ENCODE measurements around the gene VAMP2.
A peak's percentile ranks its signal among the peaks of the same experiment; 100 is the strongest.

VAMP2 gene

DNA sequence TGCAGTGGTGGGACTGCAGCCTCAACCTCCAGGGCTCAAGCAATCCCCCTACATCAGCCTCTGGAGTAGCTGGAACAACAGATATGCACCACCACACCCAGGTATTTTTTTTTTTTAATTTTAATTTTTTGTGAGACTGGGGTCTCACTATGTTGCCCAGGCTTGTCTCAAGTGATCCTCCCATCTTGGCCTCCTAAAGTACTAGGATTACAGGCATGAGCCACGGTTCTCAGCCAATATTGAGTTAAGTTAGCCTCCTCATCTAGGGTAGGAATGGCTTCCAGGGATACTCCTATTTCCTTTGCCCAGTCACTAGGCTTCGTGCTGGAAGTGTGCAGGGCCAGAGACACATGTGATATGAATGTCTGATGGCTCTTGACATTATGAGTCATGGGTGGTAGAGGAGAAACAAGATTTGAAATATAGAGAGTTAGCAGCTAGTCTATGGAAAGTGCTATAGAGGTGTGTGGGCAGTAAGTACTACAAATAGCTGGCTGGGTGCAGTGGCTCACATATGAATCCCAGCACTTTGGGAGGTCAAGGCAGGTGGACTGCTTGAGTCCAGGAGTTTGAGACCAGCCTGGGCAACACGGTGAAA, 30.8 kb downstream of the VAMP2 start:
- no peaks in the 10 kb centered on the region for H3K79me2 ChIP-seq (ENCODE audit: control insufficient read depth, insufficient read depth, low read length, poor library complexity)
- H2BK120ac ChIP-seq (ENCODE audit: insufficient read depth, low read length, poor library complexity), result no peak overlapping the region
- no peak overlapping the region for H3K27ac ChIP-seq (ENCODE audit: low read depth, low read length)
- H2BK5ac ChIP-seq (ENCODE audit: low read depth, low read length, poor library complexity), result no peak overlapping the region
- H3K4ac ChIP-seq (ENCODE audit: low read depth, low read length), result no peak overlapping the region
- no peak overlapping the region for H4K8ac ChIP-seq (ENCODE audit: low read depth, low read length)
- no peak overlapping the region for H3K14ac ChIP-seq (ENCODE audit: low read length)
- H2AFZ ChIP-seq (ENCODE audit: insufficient read depth, low read length, poor library complexity), result no peak overlapping the region
- WGBS (ENCODE audit: extremely low coverage, insufficient coverage, insufficient read length), result no CpG with 5 or more reads among the region's 3 CpGs
- no peak overlapping the region for H3K18ac ChIP-seq (ENCODE audit: low read length)
- H2AK5ac ChIP-seq (ENCODE audit: low read length), result no peak overlapping the region
- no peaks in the 10 kb centered on the region for H3K36me3 ChIP-seq (ENCODE audit: control insufficient read depth in 1 of 2, insufficient read depth in 2 of 2, low read length in 2 of 2)
- peak in 1 of 2 donors; percentile 50 for DNase-seq
- no peaks in the 10 kb centered on the region for H3K27me3 ChIP-seq (ENCODE audit: insufficient read depth, low read length)
- peaks cover 6 to 9% of the 10 kb centered on the region in 2 experiments for H3K4me1 ChIP-seq (ENCODE audit: control insufficient read depth in 1 of 2, insufficient read depth in 2 of 2, low read length in 2 of 2)
- no peak overlapping the region for H3K23ac ChIP-seq (ENCODE audit: low read length)
- H2BK12ac ChIP-seq (ENCODE audit: low read length), result no peak overlapping the region
- no peak overlapping the region for H4K91ac ChIP-seq (ENCODE audit: low read depth, low read length)
- no peaks in the 10 kb centered on the region for H3K79me1 ChIP-seq (ENCODE audit: low read length)
- no peak overlapping the region for H4K12ac ChIP-seq (ENCODE audit: low read depth, low read length)
- no peak overlapping the region for H3K9ac ChIP-seq (ENCODE audit: low read length)
- H3K9me3 ChIP-seq (ENCODE audit: insufficient read depth, low read depth, low read length), result no peaks in the 10 kb centered on the region
- no peak overlapping the region for H3K4me2 ChIP-seq (ENCODE audit: low read length)
- H3K4me3 ChIP-seq (ENCODE audit: low read depth, low read length), result no peak overlapping the region

- Histone ChIP-seq H3K27me3 (ENCODE audit: insufficient read depth, low read length) (peaks cover 22% of the 10 kb centered on the region), H2BK12ac (ENCODE audit: low read length) (no peak overlapping the region), H3K23ac (ENCODE audit: low read length) (no peak overlapping the region), H3K9me3 (ENCODE audit: insufficient read depth, low read depth, low read length) (no peaks in the 10 kb centered on the region), H2BK5ac (ENCODE audit: low read depth, low read length, poor library complexity) (no peak overlapping the region), H3K18ac (ENCODE audit: low read length) (no peak overlapping the region), H3K4me3 (ENCODE audit: low read depth, low read length) (no peak overlapping the region), H3K4ac (ENCODE audit: low read depth, low read length) (no peak overlapping the region), H3K9ac (ENCODE audit: low read length) (no peak overlapping the region), H3K27ac (ENCODE audit: low read depth, low read length) (no peak overlapping the region), H3K4me2 (ENCODE audit: low read length) (no peak overlapping the region), H3K36me3 (ENCODE audit: control insufficient read depth in 1 of 2, insufficient read depth in 2 of 2, low read length in 2 of 2) (no peaks in the 10 kb centered on the region), H3K79me1 (ENCODE audit: low read length) (no peaks in the 10 kb centered on the region), H4K8ac (ENCODE audit: low read depth, low read length) (no peak overlapping the region), H2AK5ac (ENCODE audit: low read length) (no peak overlapping the region), H3K14ac (ENCODE audit: low read length) (no peak overlapping the region), H4K91ac (ENCODE audit: low read depth, low read length) (no peak overlapping the region), H4K12ac (ENCODE audit: low read depth, low read length) (no peak overlapping the region), H3K79me2 (ENCODE audit: control insufficient read depth, insufficient read depth, low read length, poor library complexity) (no peaks in the 10 kb centered on the region), H3K4me1 (ENCODE audit: control insufficient read depth in 1 of 2, insufficient read depth in 2 of 2, low read length in 2 of 2) (peaks cover 20 to 27% of the 10 kb centered on the region in 2 experiments), H2BK120ac (ENCODE audit: insufficient read depth, low read length, poor library complexity) (no peak overlapping the region), H2AFZ (ENCODE audit: insufficient read depth, low read length, poor library complexity) (no peak overlapping the region)
- WGBS (ENCODE audit: extremely low coverage, insufficient coverage, insufficient read length), result no CpG with 5 or more reads among the region's 14 CpGs
- peak; percentile 22 to 77 for DNase-seq
Measured at GRCh38 chr17:8128125-8128784, 34.5 kb downstream of the VAMP2 start.

GRCh38 chr17:8126491-8127066, 36.2 kb downstream of the VAMP2 start:
- Histone ChIP-seq H4K12ac (ENCODE audit: low read depth, low read length) (no peak overlapping the region), H3K9ac (ENCODE audit: low read length) (no peak overlapping the region), H3K14ac (ENCODE audit: low read length) (no peak overlapping the region), H2BK5ac (ENCODE audit: low read depth, low read length, poor library complexity) (no peak overlapping the region), H2BK12ac (ENCODE audit: low read length) (no peak overlapping the region), H3K27me3 (ENCODE audit: insufficient read depth, low read length) (peaks cover 38% of the 10 kb centered on the region), H3K4me2 (ENCODE audit: low read length) (peak overlapping the region; percentile 88), H3K4me1 (ENCODE audit: control insufficient read depth in 1 of 2, insufficient read depth in 2 of 2, low read length in 2 of 2) (peaks cover 26 to 37% of the 10 kb centered on the region in 2 experiments), H3K27ac (ENCODE audit: low read depth, low read length) (no peak overlapping the region), H3K36me3 (ENCODE audit: control insufficient read depth in 1 of 2, insufficient read depth in 2 of 2, low read length in 2 of 2) (no peaks in the 10 kb centered on the region), H3K4me3 (ENCODE audit: low read depth, low read length) (peak overlapping the region; percentile 65), H3K9me3 (ENCODE audit: insufficient read depth, low read depth, low read length) (peaks cover 3% of the 10 kb centered on the region), H3K79me1 (ENCODE audit: low read length) (no peaks in the 10 kb centered on the region), H3K18ac (ENCODE audit: low read length) (no peak overlapping the region), H3K79me2 (ENCODE audit: control insufficient read depth, insufficient read depth, low read length, poor library complexity) (no peaks in the 10 kb centered on the region), H3K23ac (ENCODE audit: low read length) (no peak overlapping the region), H4K91ac (ENCODE audit: low read depth, low read length) (no peak overlapping the region), H2BK120ac (ENCODE audit: insufficient read depth, low read length, poor library complexity) (no peak overlapping the region), H2AFZ (ENCODE audit: insufficient read depth, low read length, poor library complexity) (peak overlapping the region; percentile 70), H4K8ac (ENCODE audit: low read depth, low read length) (no peak overlapping the region), H3K4ac (ENCODE audit: low read depth, low read length) (no peak overlapping the region), H2AK5ac (ENCODE audit: low read length) (no peak overlapping the region)
- WGBS (ENCODE audit: extremely low coverage, insufficient coverage, insufficient read length), result no CpG with 5 or more reads among the region's 45 CpGs
- peak in 1 of 2 donors; percentile 53 for DNase-seq

DNA sequence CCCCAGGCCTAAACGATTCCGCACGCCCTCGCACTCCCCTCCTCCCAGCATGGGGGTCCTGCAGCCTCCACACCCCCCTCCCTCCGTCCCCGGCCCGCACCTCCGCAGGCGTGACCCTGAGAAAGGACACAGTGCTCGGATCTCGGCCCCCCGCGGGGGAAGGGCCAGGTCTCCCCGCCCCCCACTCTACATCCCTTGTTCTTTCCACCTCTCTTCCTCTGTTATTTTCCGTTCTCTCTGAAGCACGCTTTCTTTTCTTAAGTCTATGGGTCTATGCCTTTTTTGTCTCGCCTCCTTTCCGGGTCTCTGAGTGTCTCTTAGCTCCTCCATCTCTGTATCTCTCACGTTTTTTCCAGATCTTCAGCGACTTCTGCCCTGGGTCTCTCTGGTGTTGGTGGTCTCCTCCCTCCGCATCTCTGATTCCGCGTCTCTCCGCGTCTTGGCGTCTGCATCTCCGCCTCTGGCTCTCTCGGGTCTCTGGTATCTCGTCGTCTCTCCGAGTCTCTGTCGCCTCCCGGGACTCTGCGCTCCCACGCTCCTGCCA, 36.7 kb downstream of the VAMP2 start:
- Histone ChIP-seq H3K36me3 (ENCODE audit: control insufficient read depth in 1 of 2, insufficient read depth in 2 of 2, low read length in 2 of 2) (no peaks in the 10 kb centered on the region), H2AFZ (ENCODE audit: insufficient read depth, low read length, poor library complexity) (peak overlapping the region; percentile 26), H4K12ac (ENCODE audit: low read depth, low read length) (no peak overlapping the region), H3K4me3 (ENCODE audit: low read depth, low read length) (peak overlapping the region; percentile 67), H3K18ac (ENCODE audit: low read length) (no peak overlapping the region), H3K23ac (ENCODE audit: low read length) (no peak overlapping the region), H2AK5ac (ENCODE audit: low read length) (no peak overlapping the region), H3K79me1 (ENCODE audit: low read length) (no peaks in the 10 kb centered on the region), H3K79me2 (ENCODE audit: control insufficient read depth, insufficient read depth, low read length, poor library complexity) (no peaks in the 10 kb centered on the region), H2BK12ac (ENCODE audit: low read length) (no peak overlapping the region), H3K9ac (ENCODE audit: low read length) (no peak overlapping the region), H3K4me2 (ENCODE audit: low read length) (peak overlapping the region; percentile 80), H2BK5ac (ENCODE audit: low read depth, low read length, poor library complexity) (no peak overlapping the region), H2BK120ac (ENCODE audit: insufficient read depth, low read length, poor library complexity) (no peak overlapping the region), H3K9me3 (ENCODE audit: insufficient read depth, low read depth, low read length) (peaks cover 3% of the 10 kb centered on the region), H3K4ac (ENCODE audit: low read depth, low read length) (no peak overlapping the region), H4K91ac (ENCODE audit: low read depth, low read length) (no peak overlapping the region), H3K27me3 (ENCODE audit: insufficient read depth, low read length) (peaks cover 38% of the 10 kb centered on the region), H3K14ac (ENCODE audit: low read length) (no peak overlapping the region), H4K8ac (ENCODE audit: low read depth, low read length) (no peak overlapping the region), H3K4me1 (ENCODE audit: control insufficient read depth in 1 of 2, insufficient read depth in 2 of 2, low read length in 2 of 2) (peaks cover 26 to 39% of the 10 kb centered on the region in 2 experiments), H3K27ac (ENCODE audit: low read depth, low read length) (no peak overlapping the region)
- DNase-seq, result peak in 1 of 2 donors; percentile 44
- whole genome bisulfite sequencing (ENCODE audit: extremely low coverage, insufficient coverage, insufficient read length), result no CpG with 5 or more reads among the region's 35 CpGs
